Endodermal cell (in vitro differentiated cells): ENCODE measurements around the gene DIP2B. TPM values are rescaled to one million over a fixed set of nuclear protein-coding genes. Genes with fewer than 3 reads are reported as not detected.
A peak's percentile ranks its signal among the peaks of the same experiment; 100 is the strongest.

Experiments
- DNase-seq: peaks from one replicate; pipeline ENCODE4 v3.0.0-alpha.2; 2017
- H3K27ac ChIP-seq: 2 replicates; pipeline ENCODE4 v1.5.1; 2013; ENCODE audit warnings: mild to moderate bottlenecking, low read depth, low read length, moderate library complexity
- H3K27me3 ChIP-seq: 2 replicates; pipeline ENCODE4 v1.6.1; 2013; ENCODE audit warnings: mild to moderate bottlenecking, low read length, moderate library complexity; ENCODE audit not compliant: insufficient read depth, control insufficient read depth, poor library complexity, severe bottlenecking
- H3K36me3 ChIP-seq: 2 replicates; pipeline ENCODE4 v1.7.0; 2013; ENCODE audit warnings: mild to moderate bottlenecking, low read length, moderate library complexity; ENCODE audit not compliant: control insufficient read depth, insufficient read depth
- H3K4me1 ChIP-seq: one replicate; pipeline ENCODE4 v1.7.0; 2013; ENCODE audit warnings: low read length; ENCODE audit not compliant: control insufficient read depth, insufficient read depth
- H3K4me3 ChIP-seq: 2 replicates; pipeline ENCODE4 v1.5.1; 2013; ENCODE audit warnings: mild to moderate bottlenecking, low read length, moderate library complexity
- H3K9ac ChIP-seq: 2 replicates; pipeline ENCODE4 v1.6.1; 2013; ENCODE audit warnings: mild to moderate bottlenecking, low read length, moderate library complexity; ENCODE audit not compliant: poor library complexity, severe bottlenecking; ENCODE audit errors: extremely low read depth
- H3K9me3 ChIP-seq: 2 replicates; pipeline ENCODE4 v1.6.1; 2013; ENCODE audit warnings: mild to moderate bottlenecking, low read length, moderate library complexity; ENCODE audit not compliant: control insufficient read depth
- H3K27ac Mint-ChIP-seq: 2 replicates; pipeline ENCODE4 v1.8.0; 2020; ENCODE audit warnings: mixed read lengths
- H3K27me3 Mint-ChIP-seq: 2 replicates; pipeline ENCODE4 v1.8.0; 2021; ENCODE audit warnings: mild to moderate bottlenecking, mixed read lengths; ENCODE audit not compliant: insufficient read depth
- H3K36me3 Mint-ChIP-seq: 2 replicates; pipeline ENCODE4 v1.8.0; 2020; ENCODE audit warnings: low read depth, mixed read lengths
- H3K4me1 Mint-ChIP-seq: 2 replicates; pipeline ENCODE4 v1.8.0; 2020; ENCODE audit warnings: mixed read lengths
- H3K4me3 Mint-ChIP-seq: 2 replicates; pipeline ENCODE4 v1.8.0; 2020; ENCODE audit warnings: mild to moderate bottlenecking, moderate library complexity, mixed read lengths
- H3K9me3 Mint-ChIP-seq: 2 replicates; pipeline ENCODE4 v1.8.0; 2020; ENCODE audit warnings: mild to moderate bottlenecking, mixed read lengths
- CTCF ChIP-seq: fragments of 200-600 bp; sonication (generic); conservative IDR thresholded peaks from 2 replicates; pipeline ENCODE4 v1.5.0; 2021; ENCODE audit warnings: antibody characterized with exemption, mild to moderate bottlenecking
- WGBS, 2 experiments: methylation state at CpG; one replicate each; pipeline versions ENCODE4 v1.1.5 to v1.1.7; 2013; ENCODE audit warnings: missing lambda C conversion rate in 2 of 2, mixed read lengths in 1 of 2; ENCODE audit not compliant: insufficient coverage in 1 of 2, insufficient read length in 1 of 2; 5-methylcytosine and 5-hydroxymethylcytosine counted together
- total RNA-seq, 2 donors: library from RNA; stranded (reverse); fragmentation: NEBNext Ultra II Directional in 1 of 2; extraction: Animal tissue kit (Norgen Biotek cat#: 25700) in 1 of 2; gene quantifications; 2 replicates in 1 of 2; 3 replicates in 1 of 2; pipeline ENCODE4 v1.2.1, GENCODE V29; 2021

DIP2B gene
- total RNA-seq, 2 donors from 2014 or later: 20.6 to 21.3 TPM

- Histone ChIP-seq H3K27ac (no peak overlapping the region), H3K27me3 (no peaks in the 10 kb centered on the region), H3K9me3 (no peaks in the 10 kb centered on the region), H3K4me1 (peaks cover 5% of the 10 kb centered on the region), H3K9ac (no peak overlapping the region), H3K36me3 (peaks cover 59% of the 10 kb centered on the region), H3K4me3 (no peak overlapping the region)
- DNase-seq: no peak
- 92% methylated on average over 3 of the region's 4 CpGs; no CpG with 5 or more reads in 1 of the 2 experiments for WGBS, 2 experiments
- H3K9me3 Mint-ChIP-seq: no peaks in the 10 kb centered on the region
- H3K4me3 Mint-ChIP-seq: no peak overlapping the region
- no peak overlapping the region for H3K27ac Mint-ChIP-seq
- H3K27me3 Mint-ChIP-seq: no peaks in the 10 kb centered on the region
- H3K4me1 Mint-ChIP-seq: peaks cover 19% of the 10 kb centered on the region
- H3K36me3 Mint-ChIP-seq: peaks cover 44% of the 10 kb centered on the region
- no peak for TF ChIP-seq CTCF
Observed at GRCh38 chr12:50745861-50746260, 241.1 kb downstream of the DIP2B start.

- no peaks in the 10 kb centered on the region for H3K9me3 ChIP-seq
- WGBS, 2 experiments: 97 to 100% methylated on average over 3 of the region's 3 CpGs
- H3K27ac ChIP-seq: no peak overlapping the region
- peaks cover 19% of the 10 kb centered on the region for H3K4me1 Mint-ChIP-seq
- no peak overlapping the region for H3K27ac Mint-ChIP-seq
- no peak overlapping the region for H3K4me3 ChIP-seq
- H3K4me3 Mint-ChIP-seq: no peak overlapping the region
- DNase-seq: no peak
- no peak overlapping the region for H3K9ac ChIP-seq
- no peaks in the 10 kb centered on the region for H3K9me3 Mint-ChIP-seq
- peaks cover 55% of the 10 kb centered on the region for H3K36me3 ChIP-seq
- no peaks in the 10 kb centered on the region for H3K27me3 ChIP-seq
- peaks cover 41% of the 10 kb centered on the region for H3K36me3 Mint-ChIP-seq
- H3K4me1 ChIP-seq: peaks cover 5% of the 10 kb centered on the region
- TF ChIP-seq CTCF: no peak
- H3K27me3 Mint-ChIP-seq: no peaks in the 10 kb centered on the region
Observed at GRCh38 chr12:50746431-50746830, 241.6 kb downstream of the DIP2B start.

- H3K4me3 ChIP-seq: no peak overlapping the region
- Mint-ChIP-seq H3K27me3 (no peaks in the 10 kb centered on the region), H3K36me3 (peaks cover 31% of the 10 kb centered on the region), H3K4me3 (no peak overlapping the region), H3K4me1 (peaks cover 19% of the 10 kb centered on the region), H3K27ac (peak overlapping the region; percentile 19), H3K9me3 (no peaks in the 10 kb centered on the region)
- H3K9me3 ChIP-seq: no peaks in the 10 kb centered on the region
- no peak for TF ChIP-seq CTCF
- 80% methylated on average over 1 of the region's 1 CpG; no CpG with 5 or more reads in 1 of the 2 experiments for WGBS, 2 experiments
- no peak overlapping the region for H3K27ac ChIP-seq
- DNase-seq: peak; percentile 63
- peaks cover 42% of the 10 kb centered on the region for H3K36me3 ChIP-seq
- no peak overlapping the region for H3K9ac ChIP-seq
- H3K27me3 ChIP-seq: no peaks in the 10 kb centered on the region
- H3K4me1 ChIP-seq: peaks cover 5% of the 10 kb centered on the region
Observed at GRCh38 chr12:50747817-50748216, 243.0 kb downstream of the DIP2B start.
